Astrocyte (in vitro differentiated cells and primary cell): ENCODE data around the gene CXorf38. TPM values are rescaled to one million over a fixed set of nuclear protein-coding genes. Genes with fewer than 3 reads are reported as not detected.

Source experiments
- DNase-seq: peaks from one replicate; pipeline ENCODE4 v3.0.0-alpha.2; 2010; ENCODE audit warnings: low read depth
- FAIRE-seq: peaks from 2 replicates; lab custom pipeline; 2011; peaks lifted over from hg19 to GRCh38; lab: Jason Lieb, UNC
- H2AFZ ChIP-seq: 2 replicates; pipeline ENCODE4 v1.6.0; 2012; ENCODE audit warnings: low read depth, low read length, inconsistent platforms
- H3K27ac ChIP-seq: 2 replicates; pipeline ENCODE4 v1.5.1; 2011; ENCODE audit warnings: low read depth, low read length, inconsistent platforms
- H3K27me3 ChIP-seq: 2 replicates; pipeline ENCODE4 v1.6.0; 2011; ENCODE audit warnings: low read length, inconsistent platforms; ENCODE audit not compliant: insufficient read depth
- H3K36me3 ChIP-seq: 2 replicates; pipeline ENCODE4 v1.5.1; 2011; ENCODE audit warnings: low read length, inconsistent platforms; ENCODE audit not compliant: insufficient read depth
- H3K4me1 ChIP-seq: 2 replicates; pipeline ENCODE4 v1.5.1; 2011; ENCODE audit warnings: low read length, inconsistent platforms; ENCODE audit not compliant: insufficient read depth
- H3K4me2 ChIP-seq: 2 replicates; pipeline ENCODE4 v1.6.0; 2012; ENCODE audit warnings: low read length, inconsistent platforms
- H3K4me3 ChIP-seq: 2 replicates; pipeline ENCODE4 v1.5.1; 2011; ENCODE audit warnings: low read depth, mild to moderate bottlenecking, low read length, inconsistent platforms; ENCODE audit not compliant: insufficient read depth
- H3K79me2 ChIP-seq: 2 replicates; pipeline ENCODE4 v1.6.0; 2012; ENCODE audit warnings: mild to moderate bottlenecking, low read length, inconsistent platforms; ENCODE audit not compliant: insufficient read depth
- H3K9ac ChIP-seq: 2 replicates; pipeline ENCODE4 v1.6.0; 2012; ENCODE audit warnings: mild to moderate bottlenecking, low read length, inconsistent platforms
- H3K9me3 ChIP-seq: 2 replicates; pipeline ENCODE4 v1.5.1; 2012; ENCODE audit warnings: low read depth, mild to moderate bottlenecking, low read length, inconsistent platforms; ENCODE audit not compliant: insufficient read depth
- H4K20me1 ChIP-seq: 2 replicates; pipeline ENCODE4 v1.6.0; 2012; ENCODE audit warnings: low read length, inconsistent platforms; ENCODE audit not compliant: insufficient read depth
- H3K27ac Mint-ChIP-seq: one replicate; pipeline ENCODE4 v1.8.0; 2021; ENCODE audit warnings: mild to moderate bottlenecking, mixed read lengths; ENCODE audit not compliant: unreplicated experiment
- H3K27me3 Mint-ChIP-seq: one replicate; pipeline ENCODE4 v1.8.0; 2021; ENCODE audit warnings: low read depth, mixed read lengths; ENCODE audit not compliant: unreplicated experiment
- H3K36me3 Mint-ChIP-seq: one replicate; pipeline ENCODE4 v1.8.0; 2021; ENCODE audit warnings: low read depth, mixed read lengths; ENCODE audit not compliant: unreplicated experiment
- H3K4me1 Mint-ChIP-seq: one replicate; pipeline ENCODE4 v1.8.0; 2021; ENCODE audit warnings: low read depth, mixed read lengths; ENCODE audit not compliant: unreplicated experiment
- H3K4me3 Mint-ChIP-seq: one replicate; pipeline ENCODE4 v1.8.0; 2021; ENCODE audit warnings: mild to moderate bottlenecking, moderate library complexity, mixed read lengths; ENCODE audit not compliant: unreplicated experiment
- H3K9me3 Mint-ChIP-seq: one replicate; pipeline ENCODE4 v1.8.0; 2021; ENCODE audit warnings: mild to moderate bottlenecking, mixed read lengths; ENCODE audit not compliant: unreplicated experiment
- EZH2 ChIP-seq: IDR thresholded peaks from 2 replicates; pipeline ENCODE4 v1.6.1; 2012; ENCODE audit warnings: mild to moderate bottlenecking, low read length, inconsistent platforms; ENCODE audit not compliant: insufficient read depth
- total RNA-seq: library from RNA; stranded (reverse); gene quantifications from 2 replicates; pipeline ENCODE4 v1.2.1, GENCODE V29; 2021
- TF ChIP-seq, protein P1 (sequence below): IDR thresholded peaks from 2 replicates; pipeline ENCODE4 v1.5.1; 2011; ENCODE audit warnings: low read depth, mild to moderate bottlenecking, inconsistent platforms, low read length, moderate library complexity; ENCODE audit not compliant: insufficient read depth

The CXorf38 gene
- total RNA-seq, 1 donor from 2014 or later = 12.8 TPM

DNA sequence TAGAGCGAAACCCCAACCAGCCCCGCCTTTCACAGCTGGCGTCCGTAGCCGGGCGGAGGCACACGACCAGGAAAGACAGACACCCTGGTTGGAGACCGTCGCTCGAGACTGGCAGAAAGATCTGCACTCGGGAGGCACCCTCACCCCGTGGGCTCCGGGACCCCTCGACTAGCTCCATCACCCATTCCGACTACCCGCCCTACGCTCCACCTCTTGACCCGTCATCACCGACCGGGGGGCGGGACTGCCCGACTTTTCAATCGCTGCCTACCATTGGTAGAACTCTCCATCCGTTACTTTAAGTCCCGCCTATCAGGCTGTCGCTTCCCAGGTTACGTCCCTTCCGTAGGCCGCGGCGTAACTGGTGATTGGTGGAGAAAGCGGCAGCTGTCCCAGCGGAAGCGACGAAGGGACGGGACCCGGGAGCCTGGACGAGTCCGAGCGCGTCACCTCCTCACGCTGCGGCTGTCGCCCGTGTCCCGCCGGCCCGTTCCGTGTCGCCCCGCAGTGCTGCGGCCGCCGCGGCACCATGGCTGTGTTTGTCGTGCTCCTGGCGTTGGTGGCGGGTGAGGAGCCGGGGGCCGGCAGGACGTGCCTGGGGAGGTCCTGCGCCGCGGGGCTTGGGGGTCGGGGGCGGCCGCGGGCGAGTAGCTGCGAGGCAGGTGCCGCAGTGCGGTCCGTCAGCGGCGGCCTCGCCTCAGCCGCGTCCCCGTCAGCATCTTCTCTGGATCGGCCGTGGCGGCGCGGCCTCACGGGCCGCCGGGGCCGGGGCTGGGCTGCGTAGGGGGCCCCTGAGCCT lies 66.6 kb downstream of the CXorf38 start, which contains the start of gene ATP6AP2:
TSS of gene ATP6AP2 (plus strand) at position 434 of the 799 bp plus-strand sequence. CDS start at position 530, 96 bp downstream.
- Histone ChIP-seq H3K27me3 (no peaks in the 10 kb centered on the region), H3K9me3 (no peaks in the 10 kb centered on the region), H3K27ac (peak within 1 kb of the TSS; percentile 65), H3K4me1 (peaks cover 4% of the 10 kb centered on the region), H3K4me3 (peak within 1 kb of the TSS; percentile 80), H3K79me2 (peaks cover 41% of the 10 kb centered on the region), H4K20me1 (peaks cover 25% of the 10 kb centered on the region), H3K4me2 (peak within 1 kb of the TSS; percentile 85), H3K9ac (peak within 1 kb of the TSS; percentile 79), H3K36me3 (no peaks in the 10 kb centered on the region), H2AFZ (peak within 1 kb of the TSS; percentile 93)
- peak within 1 kb of the TSS; percentile 66 for H3K27ac Mint-ChIP-seq
- H3K4me1 Mint-ChIP-seq = peaks cover 7% of the 10 kb centered on the region
- TF ChIP-seq EZH2 = no peak
- TF ChIP-seq, protein P1, sequence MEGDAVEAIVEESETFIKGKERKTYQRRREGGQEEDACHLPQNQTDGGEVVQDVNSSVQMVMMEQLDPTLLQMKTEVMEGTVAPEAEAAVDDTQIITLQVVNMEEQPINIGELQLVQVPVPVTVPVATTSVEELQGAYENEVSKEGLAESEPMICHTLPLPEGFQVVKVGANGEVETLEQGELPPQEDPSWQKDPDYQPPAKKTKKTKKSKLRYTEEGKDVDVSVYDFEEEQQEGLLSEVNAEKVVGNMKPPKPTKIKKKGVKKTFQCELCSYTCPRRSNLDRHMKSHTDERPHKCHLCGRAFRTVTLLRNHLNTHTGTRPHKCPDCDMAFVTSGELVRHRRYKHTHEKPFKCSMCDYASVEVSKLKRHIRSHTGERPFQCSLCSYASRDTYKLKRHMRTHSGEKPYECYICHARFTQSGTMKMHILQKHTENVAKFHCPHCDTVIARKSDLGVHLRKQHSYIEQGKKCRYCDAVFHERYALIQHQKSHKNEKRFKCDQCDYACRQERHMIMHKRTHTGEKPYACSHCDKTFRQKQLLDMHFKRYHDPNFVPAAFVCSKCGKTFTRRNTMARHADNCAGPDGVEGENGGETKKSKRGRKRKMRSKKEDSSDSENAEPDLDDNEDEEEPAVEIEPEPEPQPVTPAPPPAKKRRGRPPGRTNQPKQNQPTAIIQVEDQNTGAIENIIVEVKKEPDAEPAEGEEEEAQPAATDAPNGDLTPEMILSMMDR = no peak
- FAIRE-seq (no peak), DNase-seq (peak; percentile 83)
- H3K9me3 Mint-ChIP-seq = no peaks in the 10 kb centered on the region
- H3K27me3 Mint-ChIP-seq = no peaks in the 10 kb centered on the region
- peak within 1 kb of the TSS; percentile 88 for H3K4me3 Mint-ChIP-seq
- H3K36me3 Mint-ChIP-seq = no peaks in the 10 kb centered on the region

DNA sequence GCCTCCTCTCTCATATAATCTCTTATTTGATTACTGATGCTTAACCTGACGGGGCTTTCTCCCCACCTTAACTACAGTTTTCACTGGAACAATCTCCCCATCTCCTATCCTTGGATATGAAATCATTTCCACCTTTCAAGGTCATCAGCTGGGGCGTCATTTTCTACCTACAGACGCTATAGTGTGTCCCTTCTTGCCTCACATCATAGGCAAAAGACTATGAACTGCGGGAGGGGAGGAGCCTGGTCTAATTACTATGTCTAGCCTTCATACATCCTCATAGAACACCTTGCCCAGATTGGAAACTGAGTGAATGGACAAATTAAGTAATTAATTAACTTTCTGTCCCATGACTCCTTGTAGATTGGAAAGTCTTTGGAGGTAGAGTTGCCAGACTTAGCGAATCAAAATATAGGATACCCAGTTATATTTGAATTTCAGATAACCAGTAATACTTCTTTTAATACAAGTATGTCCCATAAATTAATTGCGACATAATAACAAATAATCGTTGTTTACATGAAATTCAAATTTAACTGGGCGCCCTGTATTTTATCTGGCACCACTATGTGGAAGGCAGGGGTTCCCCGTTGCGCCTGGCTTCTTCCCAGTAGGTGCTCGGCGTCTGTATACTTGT lies 67.3 kb downstream of the CXorf38 start:
- H3K4me3 ChIP-seq = peak overlapping the region; percentile 80
- H3K36me3 ChIP-seq = no peaks in the 10 kb centered on the region
- no peak for FAIRE-seq
- no peak overlapping the region for H3K27ac Mint-ChIP-seq
- peak overlapping the region; percentile 85 for H3K4me2 ChIP-seq
- H3K4me1 ChIP-seq = peaks cover 4% of the 10 kb centered on the region
- H3K9me3 Mint-ChIP-seq = no peaks in the 10 kb centered on the region
- DNase-seq = no peak
- H3K36me3 Mint-ChIP-seq = no peaks in the 10 kb centered on the region
- no peaks in the 10 kb centered on the region for H3K9me3 ChIP-seq
- H3K27me3 Mint-ChIP-seq = no peaks in the 10 kb centered on the region
- H3K4me3 Mint-ChIP-seq = peak overlapping the region; percentile 88
- peak overlapping the region; percentile 93 for H2AFZ ChIP-seq
- no peaks in the 10 kb centered on the region for H3K27me3 ChIP-seq
- H3K9ac ChIP-seq = peak overlapping the region; percentile 79
- peaks cover 7% of the 10 kb centered on the region for H3K4me1 Mint-ChIP-seq
- H3K27ac ChIP-seq = peak overlapping the region; percentile 65
- H3K79me2 ChIP-seq = peaks cover 35% of the 10 kb centered on the region
- H4K20me1 ChIP-seq = peaks cover 22% of the 10 kb centered on the region
- TF ChIP-seq EZH2 = no peak
- TF ChIP-seq, protein P1 = no peak
